Endothelial cell of umbilical vein (primary cell): Measurements from ENCODE around the gene TTC27. TPM values are rescaled to one million over a fixed set of nuclear protein-coding genes. Genes with fewer than 3 reads are reported as not detected.

Experiments
- BruUV-seq: library from RNA; stranded (reverse); fragments of 400-500 nt; replicated peaks from 2 replicates; lab custom pipeline; 2021; lab: Mats Ljungman, UMichigan
- CTCF ChIA-PET: fragments of 300-600, 350-600 bp; sonication (Branson Sonifier 250); formaldehyde crosslinking; loops from one replicate; lab custom pipeline; 2021; ENCODE audit warnings: antibody characterized with exemption, inconsistent platforms; lab: Charles Lee
- POLR2A ChIA-PET: fragments of 300-600, 350-600 bp; sonication (Branson Sonifier 250); formaldehyde crosslinking; loops from one replicate; lab custom pipeline; 2021; ENCODE audit warnings: antibody characterized with exemption, inconsistent platforms; lab: Charles Lee
- DNase-seq: peaks from one replicate; pipeline ENCODE4 v3.0.0-alpha.2; 2011; ENCODE audit warnings: low read depth, low spot score
- FAIRE-seq: peaks from 2 replicates; lab custom pipeline; 2011; peaks lifted over from hg19 to GRCh38; lab: Jason Lieb, UNC
- H2AFZ ChIP-seq: 2 replicates; pipeline ENCODE4 v1.6.0; 2012; ENCODE audit warnings: low read depth, low read length, control low read depth, inconsistent platforms
- H3K27ac ChIP-seq: 2 replicates; pipeline ENCODE4 v1.5.1; 2011; ENCODE audit warnings: low read depth, mild to moderate bottlenecking, control low read depth, low read length, moderate library complexity; ENCODE audit not compliant: insufficient read depth
- H3K27me3 ChIP-seq, 2 experiments: 2 replicates each; pipeline versions ENCODE4 v1.6.0 to v1.6.1; 2011; ENCODE audit warnings: low read length in 2 of 2, mixed read lengths in 1 of 2; ENCODE audit not compliant: control insufficient read depth in 2 of 2, insufficient read depth in 2 of 2
- H3K36me3 ChIP-seq, 2 experiments: 2 replicates in 1 of 2; 3 replicates in 1 of 2; pipeline ENCODE4 v1.5.1; 2011; ENCODE audit warnings: low read length in 2 of 2, mild to moderate bottlenecking in 1 of 2, moderate library complexity in 1 of 2; ENCODE audit not compliant: control insufficient read depth in 2 of 2, insufficient read depth in 2 of 2; ENCODE audit errors: extremely low read depth in 1 of 2
- H3K4me1 ChIP-seq: 3 replicates; pipeline ENCODE4 v1.5.1; 2011; ENCODE audit warnings: mild to moderate bottlenecking, low read length; ENCODE audit not compliant: control insufficient read depth, insufficient read depth; ENCODE audit errors: extremely low read depth
- H3K4me2 ChIP-seq: 2 replicates; pipeline ENCODE4 v1.6.1; 2011; ENCODE audit warnings: low read length, control low read depth, mixed read lengths; ENCODE audit not compliant: insufficient read depth
- H3K4me3 ChIP-seq, 3 experiments: fragments of 200-600 bp in 1 of 3; sonication (generic), shearing (Covaris generic) in 1 of 3; replicated peaks in 1 of 3; 2 replicates each; pipeline ENCODE4 v1.5.1; 2011 to 2016; ENCODE audit warnings: control low read depth in 3 of 3, low read length in 3 of 3, mild to moderate bottlenecking in 2 of 3, inconsistent platforms in 1 of 3, low read depth in 1 of 3, moderate library complexity in 1 of 3; ENCODE audit not compliant: insufficient read depth in 1 of 3
- H3K79me2 ChIP-seq: 2 replicates; pipeline ENCODE4 v1.6.0; 2012; ENCODE audit warnings: low read length, inconsistent platforms; ENCODE audit not compliant: control insufficient read depth, insufficient read depth
- H3K9ac ChIP-seq: replicated peaks from 2 replicates; pipeline ENCODE3; 2011; ENCODE audit warnings: low read length, control low read depth; ENCODE audit not compliant: insufficient read depth; ENCODE audit errors: extremely low read depth
- H3K9me1 ChIP-seq: replicated peaks from 3 replicates; pipeline ENCODE4 v1.6.0; 2011; ENCODE audit warnings: mild to moderate bottlenecking, low read length; ENCODE audit not compliant: control insufficient read depth, insufficient read depth; ENCODE audit errors: extremely low read depth
- H3K9me3 ChIP-seq: replicated peaks from 2 replicates; pipeline ENCODE4 v1.5.1; 2012; ENCODE audit warnings: low read length, inconsistent platforms; ENCODE audit not compliant: control insufficient read depth, insufficient read depth
- H4K20me1 ChIP-seq: replicated peaks from 2 replicates; pipeline ENCODE3; 2011; ENCODE audit warnings: mild to moderate bottlenecking, low read length; ENCODE audit not compliant: control insufficient read depth, insufficient read depth; ENCODE audit errors: extremely low read depth
- FOS ChIP-seq: IDR thresholded peaks from 2 replicates; pipeline ENCODE4 v1.6.1; 2011; ENCODE audit warnings: mild to moderate bottlenecking, low read length, moderate library complexity, borderline replicate concordance; ENCODE audit not compliant: insufficient read depth
- GATA2 ChIP-seq: IDR thresholded peaks from 2 replicates; pipeline ENCODE4 v1.7.0; 2011; ENCODE audit warnings: low read depth, mild to moderate bottlenecking, moderate library complexity, mixed read lengths, low read length; ENCODE audit not compliant: insufficient read length, insufficient read depth
- JUN ChIP-seq: IDR thresholded peaks from 2 replicates; pipeline ENCODE4 v1.6.1; 2011; ENCODE audit warnings: borderline replicate concordance, low read depth; ENCODE audit not compliant: insufficient read length, insufficient read depth
- POLR2A ChIP-seq: IDR thresholded peaks from 2 replicates; pipeline ENCODE4 v1.6.1; 2012; ENCODE audit warnings: low read depth, mild to moderate bottlenecking, control low read depth, low read length
- POLR2AphosphoS5 ChIP-seq: IDR thresholded peaks from 2 replicates; pipeline ENCODE4 v1.6.1; 2012; ENCODE audit warnings: low read depth, mild to moderate bottlenecking, control low read depth, low read length, moderate library complexity; ENCODE audit not compliant: insufficient read depth
- dilution Hi-C: fragments of 300-500 bp; cut with MboI; formaldehyde crosslinking; loops from one replicate; pipeline ENCODE4 v1.15.0; 2019; ENCODE audit warnings: low sequenced_read_pairs; ENCODE audit not compliant: extremely low pct_ligation_motif_present
- intact Hi-C: fragments of 100-400 bp; cut with micrococcal nuclease; formaldehyde crosslinking; loops from one replicate; pipeline ENCODE4 v1.10.0; 2022
- polyA plus RNA-seq, 4 experiments: library from polyadenylated mRNA; depleted of rRNA in 3 of 4; stranded (reverse) in 3 of 4; unstranded in 1 of 4; fragments of >200 nt; gene quantifications; 2 replicates each; pipeline versions ENCODE4 v1.2.1 to v1.2.3, GENCODE V29; 2011 to 2012; ENCODE audit warnings: missing spikeins in 1 of 4
- total RNA-seq: library from RNA; stranded (reverse); gene quantifications from 2 replicates; pipeline ENCODE4 v1.2.3, GENCODE V29; 2021
- TF ChIP-seq, protein P1 (sequence below): IDR thresholded peaks from 2 replicates; pipeline ENCODE4 v1.6.1; 2011; ENCODE audit not compliant: insufficient read depth, insufficient read length
- TF ChIP-seq, protein P2 (sequence below), 2 donors: IDR thresholded peaks; 1 replicate in 1 of 2; 2 replicates in 1 of 2; pipeline ENCODE4 v1.5.1; 2011; ENCODE audit warnings: low read length in 2 of 2, mild to moderate bottlenecking in 2 of 2, moderate library complexity in 2 of 2, control low read depth in 1 of 2, inconsistent platforms in 1 of 2, low read depth in 1 of 2; ENCODE audit not compliant: insufficient read depth in 1 of 2; ENCODE audit errors: extremely low read depth in 1 of 2

TTC27 gene
- total and polyA plus RNA-seq, 2 donors (not counting 3 experiments of a cell fraction or from before 2014, with no cell fraction given): 16.3 to 20.1 TPM

DNA sequence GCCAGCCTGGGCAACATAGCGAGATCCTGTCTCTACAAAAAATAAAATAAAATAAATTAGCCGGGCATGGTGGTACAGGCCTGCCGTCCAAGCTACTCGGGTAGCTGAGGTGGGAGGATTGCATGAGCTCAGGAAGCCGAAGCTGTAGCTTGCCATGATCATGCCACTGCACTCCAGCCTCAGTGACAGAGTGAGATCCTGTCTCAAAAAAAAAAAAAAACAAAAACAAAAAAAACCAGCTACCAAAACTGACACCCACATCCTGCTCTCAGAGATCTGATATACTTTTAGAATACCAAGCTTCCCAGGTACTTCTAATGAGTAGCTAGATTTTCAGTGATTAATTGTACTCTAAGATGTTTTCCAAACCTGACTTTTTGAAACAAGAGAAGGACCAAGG lies 74.0 kb downstream of the TTC27 start:
- intact Hi-C loops: no loop called here
- no peaks in the 10 kb centered on the region for H3K9me3 ChIP-seq
- no peak overlapping the region for H3K27ac ChIP-seq
- peaks cover 0 to 3% of the 10 kb centered on the region in 2 experiments for H3K36me3 ChIP-seq
- no peaks in the 10 kb centered on the region for H3K4me1 ChIP-seq
- no peaks in the 10 kb centered on the region for H3K9me1 ChIP-seq
- H4K20me1 ChIP-seq: no peaks in the 10 kb centered on the region
- ChIA-PET CTCF (interaction anchor here (1.3 kb wide), 1 partner anchor 18 kb away, joined by 3 read pairs; no protein-coding TSS in a partner anchor), POLR2A (no interaction called here)
- H3K4me3 ChIP-seq: no peak overlapping the region
- no peak for FAIRE-seq
- no peak for DNase-seq
- no peaks in the 10 kb centered on the region for H3K79me2 ChIP-seq
- H2AFZ ChIP-seq: no peak overlapping the region
- H3K27me3 ChIP-seq: no peaks in the 10 kb centered on the region
- H3K4me2 ChIP-seq: no peak overlapping the region
- H3K9ac ChIP-seq: no peak overlapping the region
- BruUV-seq: no TSS peak
- TF ChIP-seq, protein P1, sequence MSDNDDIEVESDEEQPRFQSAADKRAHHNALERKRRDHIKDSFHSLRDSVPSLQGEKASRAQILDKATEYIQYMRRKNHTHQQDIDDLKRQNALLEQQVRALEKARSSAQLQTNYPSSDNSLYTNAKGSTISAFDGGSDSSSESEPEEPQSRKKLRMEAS: no peak
- TF ChIP-seq GATA2 (no peak), JUN (no peak), POLR2AphosphoS5 (no peak), FOS (no peak), POLR2A (no peak)
- TF ChIP-seq, protein P2, sequence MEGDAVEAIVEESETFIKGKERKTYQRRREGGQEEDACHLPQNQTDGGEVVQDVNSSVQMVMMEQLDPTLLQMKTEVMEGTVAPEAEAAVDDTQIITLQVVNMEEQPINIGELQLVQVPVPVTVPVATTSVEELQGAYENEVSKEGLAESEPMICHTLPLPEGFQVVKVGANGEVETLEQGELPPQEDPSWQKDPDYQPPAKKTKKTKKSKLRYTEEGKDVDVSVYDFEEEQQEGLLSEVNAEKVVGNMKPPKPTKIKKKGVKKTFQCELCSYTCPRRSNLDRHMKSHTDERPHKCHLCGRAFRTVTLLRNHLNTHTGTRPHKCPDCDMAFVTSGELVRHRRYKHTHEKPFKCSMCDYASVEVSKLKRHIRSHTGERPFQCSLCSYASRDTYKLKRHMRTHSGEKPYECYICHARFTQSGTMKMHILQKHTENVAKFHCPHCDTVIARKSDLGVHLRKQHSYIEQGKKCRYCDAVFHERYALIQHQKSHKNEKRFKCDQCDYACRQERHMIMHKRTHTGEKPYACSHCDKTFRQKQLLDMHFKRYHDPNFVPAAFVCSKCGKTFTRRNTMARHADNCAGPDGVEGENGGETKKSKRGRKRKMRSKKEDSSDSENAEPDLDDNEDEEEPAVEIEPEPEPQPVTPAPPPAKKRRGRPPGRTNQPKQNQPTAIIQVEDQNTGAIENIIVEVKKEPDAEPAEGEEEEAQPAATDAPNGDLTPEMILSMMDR (IDR thresholded peaks at IDR 0.05; ENCODE audit: extremely low read depth in 1 of 2, insufficient read depth in 1 of 2, low read depth in 1 of 2, low read length in 2 of 2): no peak
- dilution Hi-C loops: no loop called here
